ENCODE data around the gene WDR35.

WDR35 gene

DNA sequence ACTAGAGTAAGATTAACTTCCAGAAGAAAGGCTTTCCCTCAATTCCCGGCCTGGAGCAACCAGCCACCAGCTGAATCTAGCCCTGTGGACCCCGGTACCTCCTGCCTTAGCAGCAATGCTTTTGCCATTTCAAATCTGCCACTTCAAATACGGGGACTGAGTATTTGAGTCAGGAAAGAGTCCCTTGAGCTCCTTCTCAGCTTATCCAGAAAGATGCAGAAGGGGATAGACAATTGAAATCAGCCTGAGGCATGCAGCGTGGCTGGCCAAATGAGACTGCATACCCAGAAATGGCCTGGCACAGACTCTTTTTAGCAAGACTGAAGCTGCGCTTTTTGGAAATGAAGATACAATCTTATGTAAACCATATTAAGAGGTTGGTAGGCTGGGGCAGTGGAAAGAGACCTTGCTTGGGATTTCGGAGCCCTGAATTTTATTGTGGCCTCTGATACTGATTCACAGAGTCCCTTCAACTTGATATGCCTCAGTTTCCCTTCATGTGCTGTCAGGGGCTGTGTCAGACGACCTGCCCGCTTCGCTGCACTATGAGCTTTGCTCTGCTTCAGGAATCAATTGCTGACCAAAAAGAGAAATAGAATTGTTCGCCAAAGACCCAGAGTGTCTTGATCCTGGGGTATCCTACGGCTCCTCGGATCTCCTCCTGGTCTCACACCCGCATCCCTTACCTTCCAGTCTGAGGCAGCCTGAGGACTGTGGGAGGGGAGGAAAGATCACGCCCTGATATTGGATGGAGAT, 21.5 kb upstream of the WDR35 start:
- no peak for DNase-seq (ENCODE audit: low read depth in 2 of 2)

DNA sequence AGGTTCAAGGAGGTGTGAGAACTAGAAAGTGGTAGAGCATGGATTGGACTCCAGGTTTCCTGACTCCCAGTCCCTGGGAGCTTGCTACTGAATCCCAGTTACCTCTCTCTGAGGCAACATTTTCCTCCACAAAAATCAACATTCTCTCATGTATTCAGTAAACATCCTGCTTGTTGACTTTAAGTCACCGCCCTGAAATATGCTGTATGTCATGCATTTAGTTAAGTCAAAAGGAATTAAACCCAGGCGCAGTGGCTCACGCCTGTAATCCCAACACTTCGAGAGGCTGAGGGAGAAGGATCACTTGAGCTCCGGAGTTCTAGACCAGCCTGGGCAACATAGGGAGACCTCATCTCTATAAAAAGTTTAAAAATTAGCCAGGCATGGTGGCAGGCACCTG, 18.8 kb upstream of the WDR35 start:
- DNase-seq (ENCODE audit: low read depth in 2 of 2), result no peak

DNA sequence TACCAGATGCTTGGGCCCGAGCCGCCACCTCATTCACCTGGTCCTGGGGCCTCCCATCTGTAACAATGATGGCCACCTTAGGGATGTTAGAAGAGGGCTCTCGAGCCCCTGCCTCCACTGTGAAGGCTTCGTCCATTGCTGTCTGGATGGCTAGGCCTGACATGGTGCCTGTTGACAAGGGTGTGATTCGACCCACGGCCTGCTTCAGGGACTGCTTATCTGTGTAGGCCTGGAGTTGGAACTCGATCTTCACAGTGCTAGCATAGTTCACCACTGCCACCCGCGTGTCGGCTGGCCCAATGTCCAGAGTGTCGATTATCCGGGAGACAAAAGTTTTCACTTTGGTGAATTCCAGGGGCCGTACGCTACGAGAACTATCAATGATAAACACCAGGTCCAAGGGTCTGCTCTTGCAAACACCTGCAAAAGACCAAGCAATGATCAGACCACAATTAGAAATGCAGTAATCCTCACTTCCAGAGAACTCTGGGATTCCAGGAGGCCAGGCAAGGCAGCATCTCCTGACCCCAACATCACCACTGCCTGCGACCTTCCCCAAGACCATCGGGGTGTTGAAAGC, 16.1 kb upstream of the WDR35 start:
- no peak for DNase-seq (ENCODE audit: low read depth in 2 of 2)

DNA sequence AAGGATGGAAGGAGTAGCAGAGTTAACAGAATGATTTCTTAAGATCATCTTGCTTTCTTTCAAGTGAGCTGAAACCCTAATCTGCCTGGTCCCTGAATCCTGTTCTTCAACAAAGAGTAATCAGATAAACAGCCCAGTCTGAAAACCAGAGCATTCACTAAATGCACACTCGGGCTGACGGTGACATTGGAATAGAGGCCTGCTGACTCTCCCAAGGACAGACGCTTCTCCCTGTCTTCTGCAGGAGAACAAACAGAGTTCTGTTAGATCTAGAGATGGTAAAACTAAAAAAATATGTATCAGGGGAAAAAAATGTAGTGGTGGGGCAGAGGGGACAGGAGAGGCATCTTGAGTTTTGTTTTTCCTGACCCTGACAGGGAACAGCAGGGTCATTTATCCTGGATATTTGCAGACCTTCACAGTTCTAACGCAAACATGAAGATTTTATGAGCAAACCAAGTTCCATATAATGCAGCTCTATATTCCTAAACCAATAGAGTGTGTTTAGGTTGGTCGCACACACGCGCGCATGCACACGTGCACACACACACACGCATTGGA, 15.2 kb upstream of the WDR35 start:
- no peak for DNase-seq (ENCODE audit: low read depth in 2 of 2)

DNA sequence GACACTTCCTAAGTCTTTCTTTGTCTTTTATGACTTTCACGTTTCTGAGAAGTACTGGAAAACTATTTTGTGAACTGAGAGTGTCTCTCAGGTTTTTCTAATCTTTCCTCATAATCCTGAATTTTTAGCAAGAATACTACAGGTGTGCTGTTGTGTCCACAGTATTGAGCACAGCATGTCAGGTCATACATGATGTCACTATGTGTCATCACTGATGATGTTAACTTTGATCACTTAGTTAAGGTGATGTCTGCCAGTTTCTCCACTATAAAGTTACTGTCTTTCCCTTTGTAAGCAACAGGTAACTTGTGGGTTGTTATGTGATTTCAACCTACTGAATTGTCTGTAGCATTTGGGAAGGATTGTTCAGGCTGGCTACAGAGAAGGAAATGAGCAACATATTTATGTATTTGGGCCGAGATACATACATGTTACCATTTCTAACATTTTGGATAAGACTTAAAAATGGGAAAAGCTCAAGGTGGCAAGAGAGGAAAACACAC, 11.5 kb upstream of the WDR35 start:
- no peak for DNase-seq (ENCODE audit: low read depth in 2 of 2)

DNA sequence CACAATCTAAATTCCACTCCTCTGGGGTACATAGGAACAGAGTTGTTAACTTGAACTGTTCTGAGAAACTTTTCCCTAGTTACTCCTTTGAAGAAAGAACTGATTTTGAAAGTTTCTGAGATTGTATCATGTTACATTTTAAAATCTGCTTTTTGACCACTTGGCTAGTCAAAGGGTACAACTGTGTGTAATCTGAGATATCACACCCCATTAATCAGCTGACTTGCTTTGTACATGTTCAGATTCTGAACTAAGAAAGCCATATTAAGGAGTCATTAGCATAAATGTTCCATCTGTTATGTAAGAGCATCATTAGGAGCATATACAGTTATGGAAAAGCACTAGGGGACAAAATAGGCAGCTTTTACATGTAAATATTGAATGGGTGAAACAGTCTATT, 3.8 kb upstream of the WDR35 start:
- no peak for DNase-seq (ENCODE audit: low read depth in 2 of 2)

DNA sequence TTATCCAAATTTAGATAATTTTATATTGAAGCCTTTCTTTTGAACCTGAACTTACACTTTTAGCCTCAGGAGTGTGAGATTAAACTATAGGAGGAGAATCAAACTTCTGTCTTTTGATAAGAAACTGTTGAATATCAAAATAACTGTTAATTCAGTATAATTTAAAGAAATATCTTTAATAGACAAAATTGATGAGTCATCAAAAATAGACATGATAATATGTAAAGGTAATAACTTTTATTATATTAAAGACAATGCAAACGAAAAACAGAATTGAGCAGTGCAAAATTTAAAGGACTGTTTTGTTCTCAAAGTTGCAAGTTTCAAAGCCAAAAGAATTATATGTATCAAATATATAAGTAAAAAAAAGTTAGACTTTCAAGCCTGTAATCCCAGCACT, 2.0 kb upstream of the WDR35 start:
- no peak for DNase-seq (ENCODE audit: low read depth in 2 of 2)

DNA sequence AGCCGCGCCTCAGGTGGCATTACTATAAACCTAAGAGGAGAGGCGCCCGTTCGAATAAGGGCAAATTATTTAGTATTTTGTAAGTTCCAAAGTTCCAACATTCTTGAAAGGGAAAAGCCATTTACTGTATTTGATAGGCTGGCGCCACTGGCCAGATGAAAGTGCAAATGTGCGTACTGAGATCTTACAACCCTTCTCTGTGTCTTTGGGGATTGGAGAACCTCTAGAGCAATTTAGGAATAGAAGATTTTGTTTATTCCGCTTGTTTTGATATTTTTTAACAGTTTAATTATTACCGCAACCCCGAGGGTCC, 467 bp upstream of the WDR35 start:
- DNase-seq (ENCODE audit: low read depth in 2 of 2), result no peak

DNA sequence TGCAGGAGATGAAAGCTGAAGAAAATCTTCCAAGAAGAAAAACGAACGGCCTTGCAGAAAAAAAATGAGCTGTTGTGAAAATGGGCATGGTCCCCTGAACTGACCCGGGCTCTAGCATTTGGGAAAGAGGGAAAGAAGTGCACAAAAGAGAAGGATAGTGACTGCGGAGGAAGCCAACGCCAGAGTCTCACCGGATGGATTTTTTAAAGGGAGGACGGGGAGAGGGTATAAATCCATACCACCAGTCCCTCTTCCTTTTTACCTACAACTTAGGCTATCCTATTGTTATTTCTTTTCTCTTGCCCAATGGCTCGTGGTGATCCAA, 601 bp downstream of the WDR35 start:
- DNase-seq (ENCODE audit: low read depth in 2 of 2), result no peak

DNA sequence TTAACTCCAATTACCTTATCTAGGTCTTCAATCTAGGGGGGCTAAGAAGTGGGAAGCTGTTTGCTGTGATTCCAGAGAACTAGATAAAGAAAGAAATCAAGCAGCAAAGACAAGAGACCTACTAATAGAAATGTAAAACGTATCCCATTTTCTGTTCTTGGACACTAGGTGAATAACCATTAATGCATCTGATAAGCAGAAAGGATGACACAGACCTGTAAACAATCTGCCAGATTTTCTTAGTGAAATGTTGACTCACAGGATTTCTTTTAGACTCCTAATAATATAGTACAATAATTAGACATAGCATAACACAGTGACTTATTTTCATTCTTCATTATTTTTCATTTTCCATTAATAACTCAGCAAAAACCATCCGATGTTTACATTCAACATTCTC, 1.3 kb downstream of the WDR35 start:
- no peak for DNase-seq (ENCODE audit: low read depth in 2 of 2)

DNA sequence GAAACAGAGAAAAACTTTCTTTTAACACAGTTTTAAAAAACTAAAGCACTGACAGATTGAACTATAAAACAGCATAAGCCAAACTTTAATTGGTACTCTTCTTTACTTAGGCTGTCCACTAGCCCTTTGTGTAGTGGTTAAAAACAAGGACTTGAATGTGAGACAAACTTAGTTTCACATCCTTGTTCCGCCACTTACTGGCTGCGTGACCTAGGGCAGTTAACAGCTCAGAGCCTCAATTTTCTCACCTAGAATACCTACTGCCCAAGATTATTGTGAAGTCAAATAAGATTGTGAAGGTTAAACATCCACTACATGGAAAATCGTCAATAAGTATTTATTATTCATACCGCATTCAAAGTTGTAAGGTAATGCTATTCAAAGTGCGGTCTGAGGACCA, 2.0 kb downstream of the WDR35 start:
- DNase-seq (ENCODE audit: low read depth in 2 of 2), result no peak

DNA sequence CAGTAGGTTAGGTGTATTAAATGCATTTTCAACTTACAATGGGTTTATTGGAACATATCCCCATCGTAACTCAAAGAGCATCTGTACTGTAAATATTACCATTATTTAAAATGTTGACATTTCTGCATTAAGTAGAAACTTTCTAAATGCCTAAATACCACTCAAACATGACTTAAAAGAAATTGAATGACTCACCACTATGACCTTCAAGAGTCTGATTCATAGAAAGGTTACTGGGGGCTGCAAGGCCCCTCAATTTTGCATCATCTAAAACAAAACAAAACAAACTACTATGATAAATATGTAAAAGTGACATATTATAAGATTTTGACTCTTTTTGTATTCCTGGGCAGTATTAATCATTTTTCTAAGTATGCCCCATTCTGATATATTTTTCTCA, 7.6 kb downstream of the WDR35 start:
- no peak for DNase-seq (ENCODE audit: low read depth in 2 of 2)

DNA sequence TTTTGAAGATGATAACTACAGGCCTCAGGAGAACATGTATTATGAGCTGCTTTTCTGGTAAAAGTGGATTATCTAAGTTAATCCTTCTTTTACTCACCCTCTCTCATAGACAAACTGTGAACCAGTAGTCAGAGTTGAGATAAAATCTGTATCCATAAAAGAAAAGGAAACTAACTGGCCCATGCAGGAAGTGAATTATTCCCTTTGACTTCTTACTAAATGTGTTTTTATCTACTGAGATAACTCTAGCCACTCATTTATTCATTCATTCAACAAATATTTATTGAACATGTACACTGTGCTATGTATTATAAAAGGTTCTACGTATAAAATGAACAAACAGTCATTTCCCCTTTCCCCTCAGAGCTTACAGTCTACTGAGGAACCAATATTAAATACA, 10.0 kb downstream of the WDR35 start:
- no peak for DNase-seq (ENCODE audit: low read depth in 2 of 2)

DNA sequence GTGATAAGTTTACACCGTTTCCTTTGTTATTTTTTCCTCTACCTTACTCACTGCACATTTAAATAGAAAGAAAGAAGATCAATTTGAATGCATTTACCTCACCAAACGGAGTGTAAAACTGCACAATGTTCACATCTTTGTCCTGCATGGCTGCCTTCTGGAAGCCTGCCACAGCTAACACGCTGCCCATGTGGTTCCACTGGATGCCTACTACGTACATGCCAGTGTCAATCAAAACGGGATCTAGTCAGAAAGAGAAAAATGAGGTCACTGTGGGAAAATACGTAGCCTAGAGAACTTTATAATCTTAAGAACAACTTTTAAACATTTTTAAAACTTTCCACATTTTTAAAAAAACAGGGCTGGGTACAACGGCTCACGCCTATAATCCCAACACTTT, 16.4 kb downstream of the WDR35 start:
- no peak for DNase-seq (ENCODE audit: low read depth in 2 of 2)

DNA sequence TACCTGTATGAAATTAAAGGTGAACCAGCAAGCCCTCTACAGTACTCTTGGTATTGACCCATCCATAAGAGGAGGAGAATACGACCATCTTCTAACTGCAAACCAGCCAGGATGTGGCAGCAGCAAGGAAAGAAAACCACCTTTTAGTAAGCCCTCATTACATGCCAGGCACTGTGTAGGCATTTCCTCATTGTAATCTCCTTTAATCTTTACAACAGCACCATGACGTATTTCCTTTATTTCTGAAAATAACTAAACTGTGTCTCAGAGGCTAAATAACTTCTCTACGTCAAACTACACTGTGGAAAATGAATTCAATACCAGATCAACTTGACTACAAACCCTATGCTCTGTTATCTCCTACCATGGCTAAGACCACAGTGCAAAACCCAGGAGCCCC, 18.2 kb downstream of the WDR35 start:
- no peak for DNase-seq (ENCODE audit: low read depth in 2 of 2)

DNA sequence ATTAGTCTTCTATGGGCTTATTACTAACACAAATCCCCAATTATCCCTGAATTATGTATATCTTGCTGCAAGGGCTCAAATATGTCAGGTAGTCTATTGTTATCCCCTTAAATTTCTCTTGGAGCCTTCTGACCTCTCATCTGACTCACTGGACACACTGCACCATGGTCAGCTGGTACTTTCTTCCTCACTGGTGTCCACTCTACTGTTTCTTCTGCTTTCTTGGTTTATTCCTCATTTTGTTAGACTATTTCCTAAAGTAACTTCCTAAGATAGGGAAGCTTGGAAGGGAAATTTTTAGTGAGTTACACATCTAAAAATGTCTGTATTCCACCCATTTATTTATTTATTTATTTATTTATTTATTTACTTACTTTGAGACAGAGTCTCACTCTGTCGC, 26.5 kb downstream of the WDR35 start:
- no peak for DNase-seq (ENCODE audit: low read depth in 2 of 2)

DNA sequence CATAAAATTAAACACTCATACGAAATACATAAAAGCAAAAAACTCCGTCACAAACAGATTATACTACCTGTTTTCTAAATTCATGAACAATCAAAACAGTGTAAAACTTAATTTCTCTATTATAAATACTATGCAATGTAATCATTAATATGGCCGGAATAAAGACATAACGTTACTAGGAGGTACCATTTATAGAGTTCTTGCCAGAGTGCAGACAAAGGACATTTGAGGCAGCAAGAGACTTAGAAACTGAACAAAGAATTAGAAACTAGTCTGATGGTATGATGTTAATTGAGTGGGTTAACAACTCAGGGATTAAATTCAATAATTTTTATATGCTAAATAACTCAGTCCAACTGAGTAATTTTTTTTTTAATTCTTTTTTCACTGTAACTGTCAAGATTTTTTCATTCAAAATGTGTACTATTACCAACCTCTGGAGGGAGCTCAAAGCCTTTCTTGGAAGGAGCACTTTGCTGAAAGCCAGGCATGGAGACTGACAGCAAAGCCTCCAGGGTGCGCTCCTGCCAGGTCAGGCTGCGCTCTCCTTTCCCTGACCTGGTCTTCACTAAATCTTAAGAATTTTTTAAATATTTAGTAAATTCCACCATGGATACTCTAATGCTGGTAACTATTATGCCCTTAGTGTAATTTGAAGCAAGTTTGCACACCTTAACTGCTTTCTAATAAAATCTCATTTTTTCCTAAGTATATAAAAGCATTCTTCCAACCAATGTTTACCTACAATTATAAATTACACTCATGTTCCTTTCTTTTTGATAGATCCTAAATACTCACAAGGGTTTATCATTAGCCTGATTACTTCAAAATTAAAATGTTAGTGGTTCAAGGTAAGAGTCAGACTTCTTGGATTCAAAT, 34.1 kb downstream of the WDR35 start:
- peak; percentile 17 to 20 for DNase-seq (ENCODE audit: low read depth in 2 of 2)

DNA sequence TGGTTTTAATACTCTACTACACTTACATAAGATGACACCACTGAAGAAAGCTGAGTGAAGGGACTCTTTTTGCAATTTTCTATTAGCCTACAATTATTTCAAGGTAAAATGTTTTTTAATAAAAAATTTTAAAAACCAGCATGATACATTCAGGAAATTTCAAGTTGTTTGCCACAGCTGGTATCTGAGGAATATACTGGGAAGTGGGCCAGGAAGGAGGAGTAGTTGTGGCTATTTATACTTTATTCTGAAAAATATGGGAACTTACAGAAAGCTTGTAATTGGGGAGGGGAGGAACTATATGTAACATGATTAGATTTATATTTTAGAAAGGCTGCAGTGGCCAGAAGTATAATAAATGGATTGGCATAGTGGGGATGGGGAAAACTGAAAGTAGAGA, 40.8 kb downstream of the WDR35 start:
- no peak for DNase-seq (ENCODE audit: low read depth in 2 of 2)

DNA sequence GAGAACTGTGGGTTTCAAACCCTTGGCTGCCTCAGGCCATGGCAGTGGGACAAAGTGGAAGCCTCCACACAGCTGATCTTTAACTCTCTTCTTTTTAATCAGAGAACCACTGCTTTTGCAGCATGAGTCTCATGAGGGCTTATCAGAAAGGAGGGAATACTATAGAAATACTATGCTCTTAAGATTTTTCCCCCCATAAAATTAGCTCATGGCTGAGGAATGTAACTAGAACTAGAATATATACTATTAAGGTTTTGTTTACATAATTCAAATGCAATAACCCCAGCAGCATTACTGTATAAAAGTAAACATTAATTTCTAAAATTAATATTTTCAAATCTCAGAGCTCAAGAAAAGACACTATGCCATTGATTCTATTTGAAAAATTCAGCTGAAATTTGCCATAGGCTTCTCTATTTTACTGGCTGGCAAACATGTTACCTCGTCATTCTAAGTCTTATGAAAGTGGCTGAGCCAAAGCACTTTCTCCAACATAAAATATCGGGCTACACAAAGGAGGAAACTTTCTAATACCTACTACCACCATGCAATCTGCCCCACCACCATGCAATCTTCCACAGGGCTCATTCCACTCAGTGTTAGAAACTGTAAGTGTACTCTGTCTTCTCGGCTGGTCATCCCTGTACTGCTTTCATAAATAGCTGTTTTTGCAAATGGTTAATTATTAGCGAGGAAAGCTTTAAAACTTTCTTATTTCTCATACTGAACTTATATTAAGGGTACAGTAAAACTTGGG, 42.5 kb downstream of the WDR35 start:
- DNase-seq (ENCODE audit: low read depth in 2 of 2), result no peak

DNA sequence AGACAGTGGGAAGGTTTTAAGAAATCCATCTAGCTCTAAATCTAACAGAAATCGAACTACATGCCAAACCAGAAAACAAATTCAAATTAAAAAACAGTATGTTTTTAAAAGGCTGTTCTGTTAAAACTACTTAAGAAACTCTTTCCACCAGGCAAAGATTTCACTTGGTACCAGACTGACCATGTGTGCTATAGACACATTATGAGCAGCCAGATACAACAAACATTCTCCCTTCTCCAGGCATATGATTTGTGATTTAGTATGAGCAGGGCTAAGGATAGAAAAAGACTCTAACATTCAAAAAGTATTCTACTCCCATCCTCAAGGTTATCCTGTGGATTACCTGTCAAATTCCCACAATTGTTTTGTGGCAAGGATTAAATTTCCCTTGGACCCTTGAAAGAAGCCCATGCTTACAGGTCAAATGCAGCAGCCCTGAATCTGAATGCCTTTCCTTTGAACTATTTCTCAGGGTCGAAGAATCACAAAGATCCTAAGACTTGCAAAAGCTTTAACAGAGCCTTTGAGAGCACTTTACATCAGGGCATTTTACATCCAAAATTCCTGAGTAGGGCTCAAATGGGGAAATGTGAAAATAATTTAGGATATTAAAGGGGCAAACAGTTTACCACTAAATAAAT, 45.6 kb downstream of the WDR35 start:
- no peak for DNase-seq (ENCODE audit: low read depth in 2 of 2)

DNA sequence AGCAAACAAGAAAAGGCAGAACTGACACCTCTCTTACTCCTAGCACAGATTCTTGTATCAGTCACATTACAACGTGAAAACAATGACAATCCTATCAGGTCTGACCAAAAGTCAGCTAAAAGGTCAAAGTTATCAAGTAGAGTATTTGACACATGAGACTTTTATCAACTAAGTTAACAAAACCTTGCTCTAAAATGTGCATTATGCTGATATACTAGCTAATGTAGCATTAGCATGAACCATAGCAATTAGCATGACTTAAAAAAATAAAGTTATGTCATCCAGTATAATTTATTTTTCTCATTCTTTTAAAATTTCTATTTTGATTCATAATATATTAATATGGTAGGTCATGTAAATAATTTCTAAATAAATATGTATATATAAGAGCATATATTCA, 46.7 kb downstream of the WDR35 start:
- no peak for DNase-seq (ENCODE audit: low read depth in 2 of 2)

DNA sequence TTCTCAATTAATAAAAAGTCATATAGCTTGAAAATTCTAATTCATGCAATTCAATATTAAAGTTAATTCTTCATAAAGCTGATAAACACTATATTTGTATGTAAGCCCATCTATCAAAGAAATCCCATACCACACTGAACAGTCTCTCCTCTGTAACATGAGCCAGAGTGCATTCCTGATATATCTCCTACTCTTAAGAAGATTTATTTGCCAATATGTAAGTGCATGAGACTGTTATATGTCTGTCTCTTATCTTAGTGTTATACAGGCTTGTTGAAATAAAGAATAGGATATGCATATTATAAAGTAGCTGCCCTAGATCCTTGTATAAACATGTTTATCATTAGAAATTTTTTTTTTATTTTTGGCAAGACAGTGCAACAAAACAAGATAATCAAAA, 47.7 kb downstream of the WDR35 start:
- no peak for DNase-seq (ENCODE audit: low read depth in 2 of 2)

Measured in stimulated activated CD8-positive, alpha-beta memory T cell treated with anti-CD3 and anti-CD28 coated beads, Interleukin-7, amount 100 ng/mL, for 4 hours (primary cell).